HFFc6 (cell line): ENCODE results near the gene RBFOX2. TPM values are rescaled to one million over a fixed set of nuclear protein-coding genes. Genes with fewer than 3 reads are reported as not detected.
A peak's percentile ranks its signal among the peaks of the same experiment; 100 is the strongest.

ENCODE experiments used
- DNase-seq: peaks from one replicate; pipeline ENCODE4 v3.0.0-alpha.2; 2018
- H3K27ac Mint-ChIP-seq: 2 replicates; pipeline ENCODE4 v1.8.0; 2020; ENCODE audit warnings: mild to moderate bottlenecking, mixed read lengths
- H3K27me3 Mint-ChIP-seq: 2 replicates; pipeline ENCODE4 v1.8.0; 2021; ENCODE audit warnings: mild to moderate bottlenecking, moderate library complexity, mixed read lengths; ENCODE audit not compliant: insufficient read depth
- H3K36me3 Mint-ChIP-seq: 2 replicates; pipeline ENCODE4 v1.8.0; 2021; ENCODE audit warnings: low read depth, mixed read lengths
- H3K4me1 Mint-ChIP-seq: 2 replicates; pipeline ENCODE4 v1.8.0; 2020; ENCODE audit warnings: low read depth, mixed read lengths
- H3K4me3 Mint-ChIP-seq: 2 replicates; pipeline ENCODE4 v1.8.0; 2020; ENCODE audit warnings: mild to moderate bottlenecking, moderate library complexity, mixed read lengths
- H3K9me3 Mint-ChIP-seq: 2 replicates; pipeline ENCODE4 v1.8.0; 2020; ENCODE audit warnings: mild to moderate bottlenecking, mixed read lengths
- CTCF ChIP-seq: fragments of 200-600 bp; sonication (generic); IDR thresholded peaks from 2 replicates; pipeline ENCODE4 v1.5.0; 2021; ENCODE audit warnings: antibody characterized with exemption, mild to moderate bottlenecking
- total RNA-seq, 6 experiments: library from RNA; stranded (reverse); fragmentation: NEBNext Ultra II Directional; extraction: Animal tissue kit (Norgen Biotek cat#: 25700); gene quantifications; 2 replicates in 1 of 6; 3 replicates in 5 of 6; pipeline ENCODE4 v1.2.3, GENCODE V29; 2021

RBFOX2 gene
- total RNA-seq, 6 experiments from 2014 or later, result 139 to 165 (median 155) TPM

GRCh38 chr22:35958334-35958733, 70.3 kb downstream of the RBFOX2 start:
- H3K4me1 Mint-ChIP-seq, result peaks cover 77% of the 10 kb centered on the region
- peak overlapping the region; percentile 22; the same call in 1 of the 2 replicates for H3K27ac Mint-ChIP-seq
- no peak for DNase-seq
- H3K9me3 Mint-ChIP-seq, result no peaks in the 10 kb centered on the region
- TF ChIP-seq CTCF, result no peak
- H3K4me3 Mint-ChIP-seq, result no peak overlapping the region
- H3K27me3 Mint-ChIP-seq, result no peaks in the 10 kb centered on the region; the same call in 1 of the 2 replicates
- no peaks in the 10 kb centered on the region for H3K36me3 Mint-ChIP-seq

GRCh38 chr22:35957589-35957988, 71.0 kb downstream of the RBFOX2 start:
- Mint-ChIP-seq H3K4me3 (no peak overlapping the region), H3K9me3 (no peaks in the 10 kb centered on the region), H3K4me1 (peaks cover 76% of the 10 kb centered on the region), H3K27me3 (no peaks in the 10 kb centered on the region; the same call in 1 of the 2 replicates), H3K36me3 (no peaks in the 10 kb centered on the region), H3K27ac (peak overlapping the region; percentile 42; the same call in 1 of the 2 replicates)
- TF ChIP-seq CTCF, result no peak
- no peak for DNase-seq

DNA sequence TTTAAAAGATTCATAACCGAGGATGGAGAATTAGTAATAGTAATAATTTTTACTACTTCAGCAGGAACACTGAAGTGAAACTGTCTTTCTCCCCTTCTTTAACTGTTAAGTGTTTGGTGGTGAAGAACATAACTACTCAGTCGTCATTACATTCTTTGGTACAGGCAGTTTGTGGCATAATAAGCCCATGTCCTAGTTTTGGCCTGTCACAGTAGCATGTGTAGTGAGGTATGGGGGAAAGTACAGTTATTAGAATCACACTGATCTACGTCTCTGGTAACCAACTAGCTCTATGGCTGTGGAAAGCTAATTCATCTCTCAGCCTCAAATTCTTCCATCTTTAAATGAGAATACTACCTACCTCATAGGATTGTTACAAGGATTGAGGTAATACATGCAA, 71.8 kb downstream of the RBFOX2 start:
- Mint-ChIP-seq H3K27me3 (no peaks in the 10 kb centered on the region; the same call in 1 of the 2 replicates), H3K4me3 (no peak overlapping the region), H3K9me3 (no peaks in the 10 kb centered on the region), H3K27ac (peak overlapping the region; percentile 42; the same call in 1 of the 2 replicates), H3K4me1 (peaks cover 72% of the 10 kb centered on the region), H3K36me3 (no peaks in the 10 kb centered on the region)
- no peak for DNase-seq
- no peak for TF ChIP-seq CTCF

DNA sequence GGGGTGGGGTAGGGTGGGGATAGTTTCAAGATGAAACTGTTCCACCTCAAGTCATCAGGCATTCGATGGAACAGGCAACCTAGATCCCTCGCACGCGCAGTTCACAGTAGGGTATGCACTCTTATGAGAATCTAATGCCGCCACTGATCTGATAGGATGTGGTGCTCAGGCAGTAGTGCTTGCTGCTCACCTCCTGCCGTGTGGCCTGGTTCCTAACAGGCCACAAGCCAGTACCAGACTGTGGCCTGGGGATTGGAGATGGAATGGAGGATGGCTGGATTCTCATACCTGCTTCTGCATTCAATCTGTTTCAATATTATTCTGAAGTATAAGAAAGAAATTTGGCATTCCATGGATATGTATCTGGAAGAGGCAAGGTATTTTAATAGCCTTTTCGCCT, 73.1 kb downstream of the RBFOX2 start:
- Mint-ChIP-seq H3K27me3 (no peaks in the 10 kb centered on the region; the same call in 1 of the 2 replicates), H3K4me1 (peaks cover 59% of the 10 kb centered on the region), H3K27ac (no peak overlapping the region), H3K4me3 (no peak overlapping the region), H3K9me3 (no peaks in the 10 kb centered on the region), H3K36me3 (no peaks in the 10 kb centered on the region)
- TF ChIP-seq CTCF, result no peak
- no peak for DNase-seq

DNA sequence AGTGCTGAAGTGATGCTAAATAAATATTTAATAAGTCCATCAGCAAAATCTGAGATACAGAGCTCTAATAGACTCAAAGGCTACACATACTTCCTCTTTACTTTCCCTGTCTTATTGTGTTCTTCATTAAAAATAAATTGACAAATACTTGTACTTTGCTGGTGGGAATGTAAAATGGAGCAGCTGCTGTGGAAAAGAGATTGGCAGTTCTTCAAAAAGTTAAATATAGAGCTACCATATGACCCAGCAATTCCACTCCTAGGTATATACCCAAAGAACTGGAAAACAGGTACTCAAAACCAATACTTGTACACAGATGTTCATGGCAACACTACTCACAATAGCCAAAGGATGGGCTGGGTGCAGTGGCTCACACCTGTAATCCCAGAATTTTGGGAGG, 76.0 kb downstream of the RBFOX2 start:
- no peak for DNase-seq
- H3K4me3 Mint-ChIP-seq, result no peak overlapping the region
- H3K27ac Mint-ChIP-seq, result no peak overlapping the region
- no peak for TF ChIP-seq CTCF
- H3K36me3 Mint-ChIP-seq, result no peaks in the 10 kb centered on the region
- no peaks in the 10 kb centered on the region for H3K27me3 Mint-ChIP-seq
- H3K9me3 Mint-ChIP-seq, result no peaks in the 10 kb centered on the region
- H3K4me1 Mint-ChIP-seq, result peaks cover 44% of the 10 kb centered on the region

GRCh38 chr22:35950262-35950661, 78.4 kb downstream of the RBFOX2 start:
- Mint-ChIP-seq H3K27ac (no peak overlapping the region), H3K4me1 (peaks cover 33% of the 10 kb centered on the region), H3K27me3 (no peaks in the 10 kb centered on the region), H3K9me3 (no peaks in the 10 kb centered on the region), H3K36me3 (no peaks in the 10 kb centered on the region), H3K4me3 (no peak overlapping the region)
- no peak for DNase-seq
- no peak for TF ChIP-seq CTCF
